DMS53 treated with DMSO at 0.1 percent for 48 hours (cell line): Measurements from ENCODE around the gene CLEC4G.

Source experiments
- DNase-seq: peaks from one replicate; lab custom pipeline; 2025; ENCODE audit not compliant: unreplicated experiment; lab: John Stamatoyannopoulos, UW

CLEC4G gene

GRCh38 chr19:7698583-7698982 is 33.3 kb downstream of the CLEC4G start:
- no peak for DNase-seq

- DNase-seq: no peak
Observed at GRCh38 chr19:7697721-7698287, 34.1 kb downstream of the CLEC4G start.

GRCh38 chr19:7694499-7694898 is 37.4 kb downstream of the CLEC4G start:
- DNase-seq: no peak

GRCh38 chr19:7692417-7693088 is 39.4 kb downstream of the CLEC4G start:
- DNase-seq: no peak

- DNase-seq: no peak
Observed at GRCh38 chr19:7691497-7691896, 40.4 kb downstream of the CLEC4G start.

GRCh38 chr19:7690779-7691258 is 41.1 kb downstream of the CLEC4G start:
- DNase-seq: no peak

GRCh38 chr19:7689165-7689564 is 42.7 kb downstream of the CLEC4G start:
- no peak for DNase-seq

GRCh38 chr19:7687177-7687576 is 44.7 kb downstream of the CLEC4G start:
- no peak for DNase-seq

- DNase-seq: no peak
Observed at GRCh38 chr19:7685546-7686445, 46.1 kb downstream of the CLEC4G start.

GRCh38 chr19:7682175-7682855 is 49.6 kb downstream of the CLEC4G start:
- no peak for DNase-seq

- DNase-seq: no peak
Observed at GRCh38 chr19:7681340-7682174, 50.4 kb downstream of the CLEC4G start.

GRCh38 chr19:7680606-7681339 is 51.1 kb downstream of the CLEC4G start, which contains the start of gene TRAPPC5:
TRAPPC5 (plus strand) TSS chr19:7680833; CDS start chr19:7682254, 1,421 bp downstream.
- peak; percentile 54 for DNase-seq

GRCh38 chr19:7679771-7680605 is 51.9 kb downstream of the CLEC4G start:
- DNase-seq: no peak

GRCh38 chr19:7678971-7679751 is 52.7 kb downstream of the CLEC4G start:
- DNase-seq: peak; percentile 11
